ENCODE data around the gene NUDT8. TPM values are rescaled to one million over a fixed set of nuclear protein-coding genes. Genes with fewer than 3 reads are reported as not detected.

The NUDT8 gene
- total RNA-seq, 3 donors from 2014 or later (not counting 1 experiment from before 2014, with no cell fraction given), result 1.7 to 5.2 (median 4.1) TPM

- Mint-ChIP-seq H3K27ac (no peak overlapping the region), H3K27me3 (ENCODE audit: low read depth in 2 of 2) (no peaks in the 10 kb centered on the region), H3K4me3 (no peak overlapping the region), H3K36me3 (no peaks in the 10 kb centered on the region), H3K9me3 (no peaks in the 10 kb centered on the region), H3K4me1 (no peaks in the 10 kb centered on the region)
- 93% methylated on average over 12 of the region's 12 CpGs for WGBS (ENCODE audit: insufficient coverage)
- H3K4me1 ChIP-seq (ENCODE audit: control insufficient read depth, insufficient read depth, low read length), result peaks cover 11% of the 10 kb centered on the region
- no peak for DNase-seq
- no peak for TF ChIP-seq CTCF (IDR thresholded peaks at IDR 0.05)
- H3K27me3 ChIP-seq (ENCODE audit: control insufficient read depth, insufficient read depth, low read length), result no peaks in the 10 kb centered on the region
- no peak for ATAC-seq
- H3K9me3 ChIP-seq (ENCODE audit: control insufficient read depth, insufficient read depth, low read length), result peaks cover 3% of the 10 kb centered on the region
- H3K36me3 ChIP-seq (ENCODE audit: control insufficient read depth, insufficient read depth, low read length), result no peaks in the 10 kb centered on the region
- H3K27ac ChIP-seq (ENCODE audit: low read length), result no peak overlapping the region
- no peak overlapping the region for H3K4me3 ChIP-seq (ENCODE audit: low read length)
- intact Hi-C loops (cut with micrococcal nuclease), result loop anchor here (1.0 kb wide), 1 partner anchor 18 kb away; no protein-coding TSS in a partner anchor
These were observed 11.1 kb upstream of the NUDT8 start for GRCh38 chr11:67640758-67641337.

GRCh38 chr11:67640021-67640757 is 10.5 kb upstream of the NUDT8 start:
- no peak overlapping the region for H3K4me3 Mint-ChIP-seq
- H3K36me3 Mint-ChIP-seq, result no peaks in the 10 kb centered on the region
- ATAC-seq (peak; percentile 65 to 99 (median 98)), DNase-seq (peak; percentile 58 to 76)
- H3K27me3 Mint-ChIP-seq (ENCODE audit: low read depth in 2 of 2), result no peaks in the 10 kb centered on the region
- H3K4me3 ChIP-seq (ENCODE audit: low read length), result no peak overlapping the region
- peaks cover 3% of the 10 kb centered on the region for H3K9me3 ChIP-seq (ENCODE audit: control insufficient read depth, insufficient read depth, low read length)
- intact Hi-C loops (cut with micrococcal nuclease), result loop anchor here (1.0 kb wide), 1 partner anchor 19 kb away; no protein-coding TSS in a partner anchor
- H3K27ac Mint-ChIP-seq, result no peak overlapping the region
- H3K27me3 ChIP-seq (ENCODE audit: control insufficient read depth, insufficient read depth, low read length), result no peaks in the 10 kb centered on the region
- peaks cover 5% of the 10 kb centered on the region for H3K4me1 ChIP-seq (ENCODE audit: control insufficient read depth, insufficient read depth, low read length)
- H3K36me3 ChIP-seq (ENCODE audit: control insufficient read depth, insufficient read depth, low read length), result no peaks in the 10 kb centered on the region
- H3K9me3 Mint-ChIP-seq, result no peaks in the 10 kb centered on the region
- peak; percentile 56 for TF ChIP-seq CTCF (IDR thresholded peaks at IDR 0.05)
- H3K4me1 Mint-ChIP-seq, result no peaks in the 10 kb centered on the region
- WGBS (ENCODE audit: insufficient coverage), result 62% methylated on average over 22 of the region's 23 CpGs
- no peak overlapping the region for H3K27ac ChIP-seq (ENCODE audit: low read length)

- no peaks in the 10 kb centered on the region for H3K4me1 Mint-ChIP-seq
- no peak within 1 kb of the TSS for H3K4me3 Mint-ChIP-seq
- no peaks in the 10 kb centered on the region for H3K27me3 ChIP-seq (ENCODE audit: control insufficient read depth, insufficient read depth, low read length)
- no peaks in the 10 kb centered on the region for H3K9me3 Mint-ChIP-seq
- intact Hi-C loops (cut with micrococcal nuclease), result loop anchor here (10.0 kb wide), 1 partner anchor 75 kb away; no protein-coding TSS in a partner anchor
- TF ChIP-seq CTCF (IDR thresholded peaks at IDR 0.05), result no peak
- H3K9me3 ChIP-seq (ENCODE audit: control insufficient read depth, insufficient read depth, low read length), result peaks cover 3% of the 10 kb centered on the region
- H3K4me1 ChIP-seq (ENCODE audit: control insufficient read depth, insufficient read depth, low read length), result peaks cover 4% of the 10 kb centered on the region
- DNase-seq, result peak in 1 of 2 donors; percentile 2
- H3K36me3 ChIP-seq (ENCODE audit: control insufficient read depth, insufficient read depth, low read length), result no peaks in the 10 kb centered on the region
- WGBS (ENCODE audit: insufficient coverage), result 92% methylated on average over 17 of the region's 18 CpGs
- no peak within 1 kb of the TSS for H3K27ac Mint-ChIP-seq
- no peak for ATAC-seq
- no peak within 1 kb of the TSS for H3K4me3 ChIP-seq (ENCODE audit: low read length)
- no peak within 1 kb of the TSS for H3K27ac ChIP-seq (ENCODE audit: low read length)
- no peaks in the 10 kb centered on the region for H3K36me3 Mint-ChIP-seq
- no peaks in the 10 kb centered on the region for H3K27me3 Mint-ChIP-seq (ENCODE audit: low read depth in 2 of 2)
These were observed 9.7 kb upstream of the NUDT8 start, which contains the start of gene TBX10 for GRCh38 chr11:67639438-67639859. Gene TBX10, minus strand, starts transcription at chr11:67639763. Its CDS starts 291 bp downstream, at chr11:67639472.

Measured in natural killer cell (primary cell).